GM18526 (cell line): ENCODE results near the gene DAO.

Experiments used
- POLR2A ChIP-seq: IDR thresholded peaks from 3 replicates; pipeline ENCODE4 v1.6.1; 2011; ENCODE audit not compliant: insufficient read length; ENCODE audit errors: extremely low read depth

DAO gene

GRCh38 chr12:108890208-108890607 is 10.3 kb downstream of the DAO start:
- TF ChIP-seq POLR2A: no peak

- no peak for TF ChIP-seq POLR2A
Measured at GRCh38 chr12:108895220-108895802, 15.4 kb downstream of the DAO start.

GRCh38 chr12:108896336-108896735 is 16.4 kb downstream of the DAO start:
- TF ChIP-seq POLR2A: no peak

- no peak for TF ChIP-seq POLR2A
Measured at GRCh38 chr12:108896817-108897216, 16.9 kb downstream of the DAO start.

GRCh38 chr12:108899145-108899544 is 19.3 kb downstream of the DAO start:
- TF ChIP-seq POLR2A: no peak

GRCh38 chr12:108905725-108906124 is 25.8 kb downstream of the DAO start:
- no peak for TF ChIP-seq POLR2A

GRCh38 chr12:108906971-108907370 is 27.1 kb downstream of the DAO start:
- TF ChIP-seq POLR2A: no peak

- no peak for TF ChIP-seq POLR2A
Measured at GRCh38 chr12:108907839-108908351, 28.0 kb downstream of the DAO start.

- no peak for TF ChIP-seq POLR2A
Measured at GRCh38 chr12:108910336-108910735, 30.4 kb downstream of the DAO start.

- no peak for TF ChIP-seq POLR2A
Measured at GRCh38 chr12:108911915-108912314, 32.0 kb downstream of the DAO start.

GRCh38 chr12:108912361-108912760 is 32.5 kb downstream of the DAO start:
- TF ChIP-seq POLR2A: no peak

GRCh38 chr12:108914121-108914531 is 34.2 kb downstream of the DAO start:
- TF ChIP-seq POLR2A: no peak

GRCh38 chr12:108915632-108916133 is 35.8 kb downstream of the DAO start:
- no peak for TF ChIP-seq POLR2A

- no peak for TF ChIP-seq POLR2A
Measured at GRCh38 chr12:108916336-108916735, 36.4 kb downstream of the DAO start.

GRCh38 chr12:108918206-108918605 is 38.3 kb downstream of the DAO start:
- no peak for TF ChIP-seq POLR2A

GRCh38 chr12:108918960-108919642 is 39.2 kb downstream of the DAO start:
- TF ChIP-seq POLR2A: no peak
